Right atrium auricular region (tissue), 2 donors: ENCODE results near the gene MYD88. TPM values are rescaled to one million over a fixed set of nuclear protein-coding genes. Genes with fewer than 3 reads are reported as not detected.

Experiments used
- DNase-seq: peaks from one replicate; pipeline ENCODE4 v3.0.0-alpha.2; 2019; ENCODE audit warnings: low spot score
- H3K27ac ChIP-seq, 2 donors: fragments of 200-600 bp; sonication (generic); 1 replicate in 1 of 2; 2 replicates in 1 of 2; pipeline ENCODE4 v1.5.1; 2016 to 2019
- H3K27me3 ChIP-seq, 2 donors: fragments of 200-600 bp; sonication (generic); one replicate each; pipeline versions ENCODE4 v1.5.1 to v1.6.0; 2017 to 2019
- H3K36me3 ChIP-seq: fragments of 200-600 bp; sonication (generic); one replicate; pipeline ENCODE4 v1.5.1; 2016
- H3K4me1 ChIP-seq, 2 donors: fragments of 200-600 bp; sonication (generic); one replicate each; pipeline versions ENCODE4 v1.5.1 to v1.6.0; 2017 to 2019
- H3K4me3 ChIP-seq, 2 donors: fragments of 200-600 bp; sonication (generic); 1 replicate in 1 of 2; 2 replicates in 1 of 2; pipeline ENCODE4 v1.5.1; 2017 to 2019; ENCODE audit warnings: mild to moderate bottlenecking in 1 of 2, moderate library complexity in 1 of 2
- H3K9me3 ChIP-seq, 2 donors: fragments of 200-600 bp; sonication (generic); one replicate each; pipeline ENCODE4 v1.5.1; 2019
- total RNA-seq, 2 donors: library from RNA; depleted of rRNA; stranded (reverse); fragments of >200 nt; gene quantifications; one replicate each; pipeline ENCODE4 v1.1.0, GENCODE V29; 2016
- TF ChIP-seq, protein P1 (sequence below), 2 donors: fragments of 200-600 bp; sonication (generic); IDR thresholded peaks; one replicate each; pipeline ENCODE4 v1.5.1; 2019; ENCODE audit warnings: antibody characterized with exemption in 2 of 2

MYD88 gene
- total RNA-seq, 2 donors from 2014 or later, result 7.1 to 14.3 TPM

DNA sequence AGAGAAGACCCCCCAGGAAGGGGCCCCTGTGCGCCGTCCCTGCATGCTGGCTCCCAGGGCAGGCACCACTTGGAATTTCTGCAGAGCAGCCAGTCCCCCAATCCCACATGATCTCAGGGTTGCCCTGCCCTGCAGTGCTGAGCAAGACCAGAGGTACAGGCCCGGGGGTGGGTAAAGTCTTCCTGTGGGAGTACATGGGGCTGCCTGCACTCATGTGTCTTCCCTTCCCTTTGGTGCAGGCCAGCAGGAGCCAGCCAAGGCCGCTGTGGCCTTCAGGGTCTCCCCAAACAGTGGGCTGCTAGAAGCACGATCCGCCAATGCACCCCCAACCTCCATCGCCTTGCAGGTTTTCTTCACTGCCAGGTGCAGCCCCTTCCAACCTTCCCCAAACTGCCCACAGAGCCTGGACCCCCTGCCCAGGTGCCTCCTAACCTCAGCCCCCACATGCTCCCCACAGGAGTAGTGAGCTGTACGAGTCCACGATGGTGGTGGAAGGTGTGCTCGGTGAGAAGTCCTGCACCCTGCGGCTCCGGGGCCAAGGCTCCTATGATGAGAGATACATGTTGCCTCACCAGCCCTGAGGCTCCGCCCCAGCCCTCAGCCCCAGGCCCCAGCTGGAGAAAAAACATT is 16.5 kb upstream of the MYD88 start:
- no peak overlapping the region for H3K4me3 ChIP-seq
- DNase-seq, result peak; percentile 44
- TF ChIP-seq, protein P1, sequence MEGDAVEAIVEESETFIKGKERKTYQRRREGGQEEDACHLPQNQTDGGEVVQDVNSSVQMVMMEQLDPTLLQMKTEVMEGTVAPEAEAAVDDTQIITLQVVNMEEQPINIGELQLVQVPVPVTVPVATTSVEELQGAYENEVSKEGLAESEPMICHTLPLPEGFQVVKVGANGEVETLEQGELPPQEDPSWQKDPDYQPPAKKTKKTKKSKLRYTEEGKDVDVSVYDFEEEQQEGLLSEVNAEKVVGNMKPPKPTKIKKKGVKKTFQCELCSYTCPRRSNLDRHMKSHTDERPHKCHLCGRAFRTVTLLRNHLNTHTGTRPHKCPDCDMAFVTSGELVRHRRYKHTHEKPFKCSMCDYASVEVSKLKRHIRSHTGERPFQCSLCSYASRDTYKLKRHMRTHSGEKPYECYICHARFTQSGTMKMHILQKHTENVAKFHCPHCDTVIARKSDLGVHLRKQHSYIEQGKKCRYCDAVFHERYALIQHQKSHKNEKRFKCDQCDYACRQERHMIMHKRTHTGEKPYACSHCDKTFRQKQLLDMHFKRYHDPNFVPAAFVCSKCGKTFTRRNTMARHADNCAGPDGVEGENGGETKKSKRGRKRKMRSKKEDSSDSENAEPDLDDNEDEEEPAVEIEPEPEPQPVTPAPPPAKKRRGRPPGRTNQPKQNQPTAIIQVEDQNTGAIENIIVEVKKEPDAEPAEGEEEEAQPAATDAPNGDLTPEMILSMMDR (IDR thresholded peaks at IDR 0.05), result no peak
- H3K4me1 ChIP-seq, result no peaks in the 10 kb centered on the region
- H3K36me3 ChIP-seq, result peaks cover 68% of the 10 kb centered on the region
- H3K27ac ChIP-seq, result no peak overlapping the region
- H3K27me3 ChIP-seq, result no peaks in the 10 kb centered on the region
- no peaks in the 10 kb centered on the region for H3K9me3 ChIP-seq

DNA sequence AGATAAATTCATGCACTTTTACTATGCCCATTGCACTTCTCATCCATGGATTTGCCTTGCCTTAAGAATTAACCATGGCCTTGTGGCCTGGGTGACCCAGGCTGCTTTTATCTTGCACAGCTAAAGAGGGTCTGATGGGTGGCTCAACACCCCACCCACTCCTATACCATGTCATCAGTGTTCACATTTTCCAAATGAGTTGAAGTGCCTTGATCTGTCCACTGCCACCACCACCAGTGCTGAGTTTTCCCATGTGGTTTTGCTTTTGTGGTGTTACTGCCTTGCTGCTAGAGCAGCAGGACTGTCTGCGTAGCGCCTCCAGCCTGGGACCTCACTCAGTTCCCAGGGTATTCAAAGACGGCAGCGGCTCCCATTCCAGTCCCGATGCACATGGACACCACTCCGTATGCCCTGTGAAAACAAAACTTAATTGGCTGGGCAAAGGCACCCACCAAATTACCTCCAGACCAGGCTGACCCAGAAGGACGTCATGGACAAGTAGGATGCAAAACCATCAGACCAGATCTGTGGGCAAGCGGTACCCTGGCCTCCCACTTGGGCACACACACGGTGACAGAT is 15.7 kb upstream of the MYD88 start:
- Histone ChIP-seq H3K36me3 (peaks cover 76% of the 10 kb centered on the region), H3K27ac (no peak overlapping the region), H3K4me3 (no peak overlapping the region), H3K4me1 (peaks cover 0 to under 1% of the 10 kb centered on the region in 2 donors), H3K9me3 (no peaks in the 10 kb centered on the region), H3K27me3 (no peaks in the 10 kb centered on the region)
- TF ChIP-seq, protein P1 (IDR thresholded peaks at IDR 0.05), result no peak
- peak; percentile 44 for DNase-seq

DNA sequence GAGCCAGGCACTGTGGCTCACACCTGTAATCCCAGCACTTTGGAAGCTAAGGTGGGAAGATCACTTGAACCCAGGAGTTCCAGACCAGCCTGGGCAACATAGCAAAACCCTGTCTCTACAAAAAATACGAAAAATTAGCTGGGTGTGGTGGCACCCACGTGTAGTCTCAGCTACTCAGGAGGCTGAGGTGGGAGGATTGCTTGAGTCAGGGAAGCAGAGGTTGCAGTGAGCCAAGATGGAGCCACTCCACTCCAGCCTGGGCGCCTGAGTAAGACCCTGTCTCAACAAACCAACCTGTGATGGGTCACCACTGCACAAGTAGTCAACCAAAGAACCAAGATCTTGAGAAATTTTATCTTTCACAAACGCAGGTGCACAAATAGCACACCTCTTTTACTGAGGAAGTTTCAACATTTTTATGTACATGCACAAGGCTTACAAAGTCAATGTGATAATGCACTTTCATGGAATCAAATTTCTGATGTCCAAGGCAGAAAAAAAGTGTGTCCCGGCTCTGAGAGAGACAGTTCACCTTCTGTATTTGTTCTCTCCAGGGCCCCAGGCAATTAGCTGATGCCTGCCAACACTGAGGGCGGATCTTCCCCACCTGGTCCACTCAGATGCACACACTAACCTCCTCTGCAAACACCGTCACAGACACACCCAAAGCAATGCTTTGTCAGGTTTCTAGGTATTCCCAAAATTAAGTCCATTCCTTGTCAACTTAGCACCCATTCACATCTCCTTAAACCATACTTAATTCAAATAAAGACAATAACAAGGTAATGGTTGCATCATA is 13.9 kb upstream of the MYD88 start:
- Histone ChIP-seq H3K27ac (no peak overlapping the region), H3K27me3 (no peaks in the 10 kb centered on the region), H3K4me3 (no peak overlapping the region), H3K4me1 (peaks cover 0 to 18% of the 10 kb centered on the region in 2 donors), H3K36me3 (peaks cover 93% of the 10 kb centered on the region), H3K9me3 (no peaks in the 10 kb centered on the region)
- TF ChIP-seq, protein P1 (IDR thresholded peaks at IDR 0.05), result no peak
- DNase-seq, result peak; percentile 16

DNA sequence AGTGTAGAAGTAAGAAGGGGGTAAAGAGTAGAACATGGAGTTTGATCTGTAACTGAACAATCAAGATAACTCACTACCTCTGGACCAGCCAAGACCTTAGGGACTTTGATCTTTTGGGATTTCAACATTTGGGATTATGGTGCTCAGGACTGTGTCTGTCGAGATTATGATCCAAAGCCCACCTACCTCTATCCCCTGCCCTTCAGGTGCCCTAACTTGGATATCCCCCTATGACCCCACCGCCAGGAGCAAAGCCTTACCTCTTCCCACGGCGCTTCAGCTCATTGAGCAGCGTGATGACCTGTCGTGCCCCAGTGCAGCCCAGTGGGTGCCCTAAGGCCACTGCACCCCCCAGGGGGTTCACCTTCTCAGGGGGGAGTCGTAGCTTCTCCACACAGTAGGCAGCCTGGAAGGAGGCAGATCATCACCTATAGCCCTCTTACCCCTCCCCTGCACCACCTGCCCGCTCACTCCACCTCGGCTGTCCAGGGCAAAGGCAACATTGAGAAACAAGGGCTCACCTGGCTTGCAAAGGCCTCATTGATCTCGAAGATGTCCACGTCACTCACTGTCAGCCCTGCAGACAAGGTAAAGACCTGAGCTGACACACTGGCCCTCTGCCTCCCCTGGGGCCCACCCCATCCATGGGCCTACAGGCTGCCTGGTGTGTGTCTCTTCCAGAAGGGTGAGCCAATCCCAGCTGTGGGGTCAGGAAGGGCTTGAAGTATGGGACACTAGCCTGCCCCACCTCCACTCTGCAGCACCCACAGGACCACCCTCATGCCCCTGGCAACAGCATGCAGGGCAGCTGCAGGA is 12.9 kb upstream of the MYD88 start:
- TF ChIP-seq, protein P1 (IDR thresholded peaks at IDR 0.05), result no peak
- H3K27ac ChIP-seq, result no peak overlapping the region
- H3K4me1 ChIP-seq, result peaks cover 0 to 28% of the 10 kb centered on the region in 2 donors
- peak; percentile 23 for DNase-seq
- no peak overlapping the region for H3K4me3 ChIP-seq
- H3K9me3 ChIP-seq, result no peaks in the 10 kb centered on the region
- peaks cover 92% of the 10 kb centered on the region for H3K36me3 ChIP-seq
- H3K27me3 ChIP-seq, result no peaks in the 10 kb centered on the region

DNA sequence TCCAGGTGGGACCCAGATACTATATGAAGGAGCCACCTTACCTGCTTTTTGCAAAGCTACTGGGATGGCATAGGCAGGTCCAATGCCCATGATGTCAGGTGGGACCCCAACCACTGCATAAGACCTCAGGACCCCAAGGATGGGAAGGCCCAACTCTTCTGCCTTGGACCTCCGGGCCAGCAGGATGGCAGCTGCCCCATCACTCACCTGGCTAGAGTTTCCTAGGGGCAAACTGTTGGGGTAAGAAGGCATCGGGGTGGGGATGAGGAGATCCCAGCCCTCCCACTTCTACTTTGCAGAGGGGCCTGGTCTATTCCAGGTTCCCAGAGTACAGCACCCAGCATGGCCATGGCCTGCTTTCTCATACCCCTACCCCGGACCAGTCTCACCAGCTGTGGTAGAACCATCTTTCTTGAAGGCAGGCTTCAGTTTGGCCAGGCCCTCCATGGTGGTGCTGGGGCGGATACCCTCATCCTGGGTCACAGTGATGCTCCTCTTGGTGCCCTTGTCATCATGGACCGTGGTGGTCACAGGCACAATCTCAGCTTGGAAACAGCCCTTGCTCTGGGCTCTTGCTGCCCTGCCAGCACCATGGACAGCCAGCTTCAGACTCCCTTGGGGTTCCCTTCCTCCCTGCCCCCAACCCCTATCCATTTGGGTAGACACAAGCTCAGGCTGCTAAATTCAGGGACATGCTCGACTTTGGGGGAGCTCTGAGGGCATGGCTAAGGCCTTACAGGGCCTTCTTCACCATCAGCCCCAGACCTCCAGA is 12.2 kb upstream of the MYD88 start:
- H3K4me3 ChIP-seq, result no peak overlapping the region
- TF ChIP-seq, protein P1 (IDR thresholded peaks at IDR 0.05), result no peak
- H3K27ac ChIP-seq, result no peak overlapping the region
- peak; percentile 42 for DNase-seq
- H3K9me3 ChIP-seq, result no peaks in the 10 kb centered on the region
- no peaks in the 10 kb centered on the region for H3K27me3 ChIP-seq
- H3K36me3 ChIP-seq, result peaks cover 92% of the 10 kb centered on the region
- peaks cover 0 to 36% of the 10 kb centered on the region in 2 donors for H3K4me1 ChIP-seq
